ENCODE data around the gene TRIM22. TPM values are rescaled to one million over a fixed set of nuclear protein-coding genes. Genes with fewer than 3 reads are reported as not detected.

Gene TRIM22
- total RNA-seq, 1 donor from 2014 or later: 255 TPM

DNA sequence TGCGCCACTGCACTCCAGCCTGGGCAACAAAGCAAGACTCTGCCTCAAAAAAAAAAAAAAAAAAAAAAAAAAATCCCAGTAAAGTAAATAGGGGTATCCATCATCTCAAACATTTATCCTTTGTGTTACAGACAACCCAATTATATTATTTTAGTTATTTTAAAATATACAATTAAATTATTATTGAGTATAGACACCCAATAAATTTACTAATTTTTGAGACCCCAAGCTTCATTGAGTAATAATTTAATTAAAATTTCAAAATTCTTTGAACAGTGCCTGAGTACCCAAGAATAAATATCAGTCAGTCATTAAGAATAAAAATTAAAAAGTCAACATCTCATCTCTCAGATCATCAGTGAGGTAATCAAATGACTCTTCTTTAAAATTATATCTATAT is 64.4 kb downstream of the TRIM22 start, which contains the start of gene OR52N4:
Gene OR52N4 (plus strand): TSS at position 301 of the 400 bp plus-strand sequence. CDS start 498 bp downstream, outside the sequence.
- DNase-seq: no peak
- Mint-ChIP-seq H3K36me3 (ENCODE audit: low read depth) (no peaks in the 10 kb centered on the region), H3K4me1 (no peaks in the 10 kb centered on the region), H3K9me3 (no peaks in the 10 kb centered on the region), H3K4me3 (no peak within 1 kb of the TSS), H3K27ac (no peak within 1 kb of the TSS), H3K27me3 (no peaks in the 10 kb centered on the region)
- ChIA-PET CTCF (no interaction called here), POLR2A (no interaction called here)
- TF ChIP-seq, protein P1, sequence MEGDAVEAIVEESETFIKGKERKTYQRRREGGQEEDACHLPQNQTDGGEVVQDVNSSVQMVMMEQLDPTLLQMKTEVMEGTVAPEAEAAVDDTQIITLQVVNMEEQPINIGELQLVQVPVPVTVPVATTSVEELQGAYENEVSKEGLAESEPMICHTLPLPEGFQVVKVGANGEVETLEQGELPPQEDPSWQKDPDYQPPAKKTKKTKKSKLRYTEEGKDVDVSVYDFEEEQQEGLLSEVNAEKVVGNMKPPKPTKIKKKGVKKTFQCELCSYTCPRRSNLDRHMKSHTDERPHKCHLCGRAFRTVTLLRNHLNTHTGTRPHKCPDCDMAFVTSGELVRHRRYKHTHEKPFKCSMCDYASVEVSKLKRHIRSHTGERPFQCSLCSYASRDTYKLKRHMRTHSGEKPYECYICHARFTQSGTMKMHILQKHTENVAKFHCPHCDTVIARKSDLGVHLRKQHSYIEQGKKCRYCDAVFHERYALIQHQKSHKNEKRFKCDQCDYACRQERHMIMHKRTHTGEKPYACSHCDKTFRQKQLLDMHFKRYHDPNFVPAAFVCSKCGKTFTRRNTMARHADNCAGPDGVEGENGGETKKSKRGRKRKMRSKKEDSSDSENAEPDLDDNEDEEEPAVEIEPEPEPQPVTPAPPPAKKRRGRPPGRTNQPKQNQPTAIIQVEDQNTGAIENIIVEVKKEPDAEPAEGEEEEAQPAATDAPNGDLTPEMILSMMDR (IDR thresholded peaks at IDR 0.05): no peak
- intact Hi-C loops (cut with micrococcal nuclease): no loop called here
- no peak for ATAC-seq (ENCODE audit: low read depth)

Other genes starting within 250 kb of the TRIM22 start
- gene OR51I1, start 248.3 kb upstream of the TRIM22 start, total RNA-seq: not detected in 2 replicates
- not detected in 2 replicates for gene OR51I2, start 240.5 kb upstream of the TRIM22 start, total RNA-seq
- gene OR52D1, start 201.1 kb upstream of the TRIM22 start, total RNA-seq: not detected in 2 replicates
- gene UBQLN3, start 179.8 kb upstream of the TRIM22 start, total RNA-seq: 0.16 and 0.29 TPM in 2 replicates
- 0.29 and 0.34 TPM in 2 replicates for gene UBQLNL, start 173.1 kb upstream of the TRIM22 start, total RNA-seq
- gene OR52H1, start 141.2 kb upstream of the TRIM22 start, total RNA-seq: 0.20 and 0.22 TPM in 2 replicates
- not detected in 2 replicates for gene OR52B6, start 108.9 kb upstream of the TRIM22 start, total RNA-seq
- gene TRIM6, start 93.2 kb upstream of the TRIM22 start, total RNA-seq: 0.22 and 0.44 TPM in 2 replicates
- 25.9 and 28.7 TPM in 2 replicates for gene TRIM34, start 64.8 kb upstream of the TRIM22 start, total RNA-seq
- 34.3 and 36.3 TPM in 2 replicates for gene TRIM5, start 4.7 kb upstream of the TRIM22 start, total RNA-seq
- 0.64 and 0.84 TPM in 2 replicates for gene OR56B1, start 46.7 kb downstream of the TRIM22 start, total RNA-seq
- 1.1 and 2.2 TPM in 2 replicates for gene OR52N4, start 64.5 kb downstream of the TRIM22 start, total RNA-seq
- not detected in 2 replicates for gene OR52N5, start 93.6 kb downstream of the TRIM22 start, total RNA-seq
- not detected in 2 replicates for gene OR52N1, start 101.5 kb downstream of the TRIM22 start, total RNA-seq
- gene OR52N2, start 119.1 kb downstream of the TRIM22 start, total RNA-seq: not detected in 2 replicates
- not detected in 2 replicates for gene OR52E6, start 152.1 kb downstream of the TRIM22 start, total RNA-seq
- not detected in 2 replicates for gene OR52E8, start 167.9 kb downstream of the TRIM22 start, total RNA-seq
- gene OR52E4, start 190.8 kb downstream of the TRIM22 start, total RNA-seq: not detected in 2 replicates
- not detected in 2 replicates for gene OR52E5, start 203.4 kb downstream of the TRIM22 start, total RNA-seq

All from activated B cell treated with CpG ODN at 0.5 μM for 24 hours (primary cell).